K562 (cell line): ENCODE data around the gene FA2H. TPM values are rescaled to one million over a fixed set of nuclear protein-coding genes. Genes with fewer than 3 reads are reported as not detected.

Experiments
- ARID3A ChIP-seq: IDR thresholded peaks from 2 replicates; pipeline ENCODE4 v1.6.1; 2012; ENCODE audit warnings: low read depth, low read length, improper control_type of control experiment, borderline replicate concordance
- GTF2E2 ChIP-seq: fragments of 200-800 bp; sonication (Bioruptor generic); IDR thresholded peaks from 2 replicates; pipeline ENCODE4 v1.6.1; 2016; ENCODE audit warnings: missing genetic modification characterization, missing compliant biosample characterization
- MGA ChIP-seq: fragments of 450-650 bp; IDR thresholded peaks from 2 replicates; pipeline ENCODE4 v1.6.1; 2016; ENCODE audit warnings: mild to moderate bottlenecking, moderate library complexity
- NFIC ChIP-seq: fragments of 450-650 bp; IDR thresholded peaks from 2 replicates; pipeline ENCODE4 v1.6.1; 2017; ENCODE audit warnings: mild to moderate bottlenecking, inconsistent platforms
- NR2C2 ChIP-seq, 2 experiments: fragments of 200-800 bp in 1 of 2; sonication (Bioruptor generic) in 1 of 2; sonication (generic) in 1 of 2; formaldehyde crosslinking in 1 of 2; IDR thresholded peaks; 2 replicates each; pipeline versions ENCODE4 v1.6.1 to v1.8.0; 2016 to 2022; ENCODE audit warnings: mild to moderate bottlenecking in 1 of 2, missing compliant biosample characterization in 1 of 2, missing genetic modification characterization in 1 of 2, missing genetic modification reagents in 1 of 2
- TAF7 ChIP-seq: fragments of 450-650 bp; IDR thresholded peaks from 2 replicates; pipeline ENCODE4 v1.6.1; 2016; ENCODE audit warnings: missing genetic modification characterization, missing compliant biosample characterization
- TFAP4 ChIP-seq: sonication (generic); formaldehyde crosslinking; IDR thresholded peaks from 2 replicates; pipeline ENCODE4 v1.8.0; 2022; ENCODE audit warnings: missing genetic modification reagents, mild to moderate bottlenecking, moderate library complexity, borderline replicate concordance
- U2AF2 ChIP-seq: fragments of 200-400 bp; formaldehyde crosslinking; optimal IDR thresholded peaks from 2 replicates; pipeline ENCODE3; 2017; ENCODE audit warnings: low read depth, mild to moderate bottlenecking, low read length
- ZNF282 ChIP-seq: sonication (generic); formaldehyde crosslinking; IDR thresholded peaks from 2 replicates; pipeline ENCODE4 v1.8.1; 2023; ENCODE audit warnings: missing genetic modification reagents
- ZNF354B ChIP-seq: fragments of 250-450 bp; sonication (Bioruptor Pico); IDR thresholded peaks from 2 replicates; pipeline ENCODE4 v1.4.0; 2020
- ZNF395 ChIP-seq: fragments of 200-800 bp; sonication (Bioruptor generic); IDR thresholded peaks from 2 replicates; pipeline ENCODE4 v1.6.1; 2017; ENCODE audit warnings: missing genetic modification characterization, missing compliant biosample characterization
- ZNF431 ChIP-seq: sonication (generic); formaldehyde crosslinking; IDR thresholded peaks from 2 replicates; pipeline ENCODE4 v1.8.0; 2022; ENCODE audit warnings: mild to moderate bottlenecking, missing genetic modification reagents
- polyA plus RNA-seq, 8 experiments: library from polyadenylated mRNA; depleted of rRNA in 4 of 8; stranded (reverse) in 5 of 8; unstranded in 3 of 8; fragments of >200 nt; fragmentation: Nextera tagmentation in 2 of 8; fragmentation: Illumina TruSeq in 1 of 8; extraction: Ambion mirVana in 2 of 8; extraction: Trizol in 1 of 8; gene quantifications; 2 replicates each; pipeline versions ENCODE4 v1.2.1 to v1.2.3, GENCODE V29; 2011 to 2014; ENCODE audit warnings: inconsistent platforms in 1 of 8, missing spikeins in 1 of 8
- total RNA-seq, 7 experiments: library from RNA; depleted of rRNA in 6 of 7; stranded (reverse); fragments of >200 nt in 6 of 7; fragmentation: Illumina TruSeq in 2 of 7; extraction: Trizol in 2 of 7; gene quantifications; 2 replicates each; pipeline versions ENCODE4 v1.2.1 to v1.2.3, GENCODE V29; 2011 to 2021; ENCODE audit warnings: low replicate concordance in 1 of 7

FA2H gene
- total and polyA plus RNA-seq, 9 of the 15 experiments (the other 6 are each of a cell fraction or from before 2014, with no cell fraction given), result not detected

- TF ChIP-seq MGA, result peak; percentile 40; the same call in 1 of the 2 replicates
- no peak for TF ChIP-seq TFAP4 (CRISPR knock-in tag)
- peak; percentile 64; the same call in 1 of the 2 replicates for TF ChIP-seq TAF7
- TF ChIP-seq ZNF282, result no peak
- TF ChIP-seq GTF2E2, result peak; percentile 94
- TF ChIP-seq ZNF354B, result no peak
- TF ChIP-seq NFIC, result no peak
- TF ChIP-seq U2AF2, result no peak
- no peak for TF ChIP-seq ZNF431 (CRISPR knock-in tag)
- TF ChIP-seq ZNF395 (CRISPR knock-in tag), result peak; percentile 40; the same call in 1 of the 2 replicates
- TF ChIP-seq ARID3A, result no peak
- TF ChIP-seq NR2C2 (CRISPR knock-in tag; IDR thresholded peaks at IDR 0.05), result no peak
- 0 out of 2 replicates have a peak, but pooled peaks have one; percentile 33 for TF ChIP-seq NR2C2 (tag; IDR thresholded peaks at IDR 0.05)
Observed at GRCh38 chr16:74667255-74667700, 107.3 kb downstream of the FA2H start (continued).
